ENCODE results near the gene HSPB1. TPM values are rescaled to one million over a fixed set of nuclear protein-coding genes. Genes with fewer than 3 reads are reported as not detected.
"Not testable (repeated sequence)": the region's sequence is repeated elsewhere in the genome, so short reads cannot be mapped to it uniquely, and the experiment has no call there.

Gene HSPB1
- total and polyA plus RNA-seq, 9 donors = 188 to 2,022 (median 1,473) TPM

DNA sequence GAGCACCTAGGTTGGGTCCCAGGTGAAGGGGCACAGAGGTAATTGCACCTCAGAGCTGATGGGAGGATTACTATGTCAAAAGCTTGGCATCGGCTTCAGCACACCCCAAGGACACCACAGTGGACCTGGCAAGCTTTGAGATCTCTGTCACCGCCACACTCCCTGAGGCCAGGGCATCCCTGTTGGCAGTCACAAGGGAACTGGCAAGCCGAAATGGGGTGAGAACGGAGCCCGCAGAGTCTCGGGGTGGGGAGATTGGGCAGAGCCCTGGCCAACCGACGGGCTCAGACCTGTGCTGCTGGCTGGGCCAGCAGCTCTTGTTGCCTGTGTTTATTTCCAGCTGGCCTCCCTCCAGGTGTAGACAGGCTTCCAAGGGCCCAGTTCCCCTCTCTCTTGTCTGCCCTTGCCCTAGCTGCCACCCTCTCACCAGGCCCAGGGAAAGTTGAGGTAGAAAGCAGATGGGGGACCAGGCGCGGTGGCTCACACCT is 2.5 kb downstream of the HSPB1 start:
- Histone ChIP-seq H3K36me3 (ENCODE audit: control insufficient read depth, insufficient read depth, low read length) (peaks cover 14% of the 10 kb centered on the region), H3K4me3 (ENCODE audit: low read length) (peak overlapping the region; percentile 14), H3K4me1 (ENCODE audit: control insufficient read depth, insufficient read depth, low read length) (peaks cover 66% of the 10 kb centered on the region), H3K9me3 (replicated peaks; ENCODE audit: control insufficient read depth, low read depth, low read length) (no peaks in the 10 kb centered on the region), H3K27ac (ENCODE audit: low read length) (peak overlapping the region; percentile 98), H3K27me3 (ENCODE audit: control insufficient read depth, insufficient read depth, low read length) (no peaks in the 10 kb centered on the region)
- peak; percentile 68 for DNase-seq
- WGBS (ENCODE audit: insufficient coverage) = 46% methylated on average over 6 of the region's 10 CpGs

GRCh38 chr7:76308874-76309273 is 6.4 kb downstream of the HSPB1 start:
- peaks cover 71% of the 10 kb centered on the region for H3K4me1 ChIP-seq (ENCODE audit: control insufficient read depth, insufficient read depth, low read length)
- H3K4me3 ChIP-seq (ENCODE audit: low read length); H3K9me3 ChIP-seq (replicated peaks; ENCODE audit: control insufficient read depth, low read depth, low read length); DNase-seq; H3K27me3 ChIP-seq (ENCODE audit: control insufficient read depth, insufficient read depth, low read length): not testable (repeated sequence)
- WGBS (ENCODE audit: insufficient coverage) = 90% methylated on average over 9 of the region's 12 CpGs
- peaks cover 11% of the 10 kb centered on the region for H3K36me3 ChIP-seq (ENCODE audit: control insufficient read depth, insufficient read depth, low read length)
- peak overlapping the region; percentile 65 for H3K27ac ChIP-seq (ENCODE audit: low read length)

DNA sequence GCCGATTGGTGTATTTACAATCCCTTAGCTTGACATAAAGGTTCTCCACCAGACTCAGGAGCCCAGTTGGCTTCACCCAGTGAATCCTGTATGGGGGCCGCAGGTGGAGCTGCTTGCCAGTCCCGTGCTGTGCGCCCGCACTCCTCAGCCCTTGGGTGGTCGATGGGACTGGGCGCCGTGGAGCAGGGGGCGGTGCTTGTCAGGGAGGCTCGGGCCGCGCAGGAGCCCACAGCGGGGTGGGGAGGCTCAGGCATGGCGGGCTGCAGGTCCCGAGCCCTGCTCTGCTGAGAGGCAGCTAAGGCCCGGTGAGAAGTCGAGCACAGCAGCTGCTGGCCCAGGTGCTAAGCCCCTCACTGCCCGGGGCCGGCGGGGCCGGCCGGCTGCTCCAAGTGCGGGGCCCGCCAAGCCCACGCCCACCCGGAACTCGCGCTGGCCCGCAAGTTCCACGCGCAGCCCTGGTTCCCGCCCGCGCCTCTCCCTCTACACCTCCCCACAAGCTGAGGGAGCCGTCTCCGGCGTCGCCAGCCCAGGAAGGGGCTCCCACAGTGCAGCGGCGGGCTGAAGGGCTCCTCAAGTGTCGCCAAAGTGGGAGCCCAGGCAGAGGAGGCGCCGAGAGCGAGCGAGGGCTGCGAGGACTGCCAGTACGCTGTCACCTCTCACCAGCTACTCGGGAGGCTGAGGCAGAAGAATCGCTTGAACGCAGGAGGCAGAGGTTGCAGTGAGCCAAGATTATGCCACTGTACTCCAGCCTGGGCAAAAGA is 7.0 kb downstream of the HSPB1 start:
- not testable (repeated sequence) for DNase-seq; H3K4me3 ChIP-seq (ENCODE audit: low read length); H3K36me3 ChIP-seq (ENCODE audit: control insufficient read depth, insufficient read depth, low read length); H3K27me3 ChIP-seq (ENCODE audit: control insufficient read depth, insufficient read depth, low read length); H3K9me3 ChIP-seq (replicated peaks; ENCODE audit: control insufficient read depth, low read depth, low read length)
- peak overlapping the region; percentile 94 for H3K27ac ChIP-seq (ENCODE audit: low read length)
- 88% methylated on average over 40 of the region's 50 CpGs for WGBS (ENCODE audit: insufficient coverage)
- H3K4me1 ChIP-seq (ENCODE audit: control insufficient read depth, insufficient read depth, low read length) = peaks cover 70% of the 10 kb centered on the region

DNA sequence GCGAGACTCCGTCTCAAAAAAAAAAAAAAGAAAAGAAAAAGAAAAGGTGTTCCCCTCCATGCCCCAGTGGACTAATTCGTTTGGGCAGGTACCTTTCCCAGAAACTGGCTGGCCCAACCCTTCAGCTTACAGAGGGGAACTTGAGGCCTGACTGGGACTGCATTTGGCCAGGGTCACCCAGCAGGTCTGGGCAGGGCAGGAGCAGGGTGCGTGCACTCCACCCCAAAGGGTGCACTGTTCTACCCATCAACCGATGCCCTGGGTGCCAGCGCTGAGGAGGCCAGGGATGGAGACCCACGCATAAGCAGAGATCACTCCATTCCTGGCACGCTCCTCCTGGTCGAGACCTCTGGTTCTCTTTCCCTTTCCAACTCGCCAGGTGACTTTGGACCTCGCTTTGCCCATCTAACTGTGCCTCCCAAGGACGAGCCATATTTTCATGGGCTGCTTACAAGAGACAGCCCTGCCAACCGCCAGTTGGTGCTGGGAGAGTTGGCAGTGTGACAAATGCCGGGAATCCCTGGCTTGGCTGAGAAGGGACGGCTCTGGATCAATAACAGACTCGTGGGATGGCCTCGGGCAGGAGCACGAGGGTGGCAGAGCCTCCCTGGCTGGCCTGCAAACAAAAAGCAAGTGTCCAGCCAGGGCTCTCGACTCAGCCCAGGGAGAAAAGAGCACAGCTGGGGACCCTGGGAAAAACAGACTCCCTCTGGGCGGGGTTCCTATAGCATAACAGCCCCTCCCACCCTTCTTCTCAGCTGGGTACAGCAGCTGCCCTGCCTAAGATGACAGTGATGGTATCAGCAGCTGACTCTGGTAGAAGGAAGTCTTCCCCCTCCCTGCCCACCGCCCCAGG is 7.9 kb downstream of the HSPB1 start:
- no peak overlapping the region for H3K4me3 ChIP-seq (ENCODE audit: low read length)
- DNase-seq = peak; percentile 94
- peaks cover 69% of the 10 kb centered on the region for H3K4me1 ChIP-seq (ENCODE audit: control insufficient read depth, insufficient read depth, low read length)
- H3K36me3 ChIP-seq (ENCODE audit: control insufficient read depth, insufficient read depth, low read length) = no peaks in the 10 kb centered on the region
- peak overlapping the region; percentile 94 for H3K27ac ChIP-seq (ENCODE audit: low read length)
- WGBS (ENCODE audit: insufficient coverage) = 66% methylated on average over 16 of the region's 21 CpGs
- no peaks in the 10 kb centered on the region for H3K27me3 ChIP-seq (ENCODE audit: control insufficient read depth, insufficient read depth, low read length)
- H3K9me3 ChIP-seq (replicated peaks; ENCODE audit: control insufficient read depth, low read depth, low read length) = no peaks in the 10 kb centered on the region

DNA sequence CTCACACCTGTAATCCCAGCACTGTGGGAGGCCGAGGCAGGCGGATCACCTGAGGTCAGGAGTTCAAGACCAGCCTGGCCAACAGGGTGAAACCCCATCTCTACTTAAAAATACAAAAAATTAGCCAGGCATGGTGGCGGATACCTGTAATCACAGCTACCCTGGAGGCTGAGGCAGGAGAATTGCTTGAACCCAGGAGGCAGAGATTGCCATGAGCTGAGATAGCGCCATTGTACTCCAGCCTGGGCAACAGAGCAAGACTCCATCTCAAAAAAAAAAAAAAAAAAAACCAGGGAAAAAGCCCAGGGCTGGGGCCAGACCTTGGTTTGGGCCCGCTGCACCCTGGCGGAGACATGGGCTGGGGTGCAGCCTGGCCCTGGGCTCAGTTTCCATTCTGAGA is 9.4 kb downstream of the HSPB1 start:
- Histone ChIP-seq H3K27ac (ENCODE audit: low read length) (peak overlapping the region; percentile 94), H3K4me1 (ENCODE audit: control insufficient read depth, insufficient read depth, low read length) (peaks cover 58% of the 10 kb centered on the region)
- H3K27me3 ChIP-seq (ENCODE audit: control insufficient read depth, insufficient read depth, low read length); H3K9me3 ChIP-seq (replicated peaks; ENCODE audit: control insufficient read depth, low read depth, low read length); H3K36me3 ChIP-seq (ENCODE audit: control insufficient read depth, insufficient read depth, low read length); H3K4me3 ChIP-seq (ENCODE audit: low read length); DNase-seq: not testable (repeated sequence)
- WGBS (ENCODE audit: insufficient coverage) = 80% methylated on average over 2 of the region's 6 CpGs

GRCh38 chr7:76314042-76314721 is 11.7 kb downstream of the HSPB1 start:
- peak; percentile 94 for DNase-seq
- Histone ChIP-seq H3K36me3 (ENCODE audit: control insufficient read depth, insufficient read depth, low read length) (no peaks in the 10 kb centered on the region), H3K9me3 (replicated peaks; ENCODE audit: control insufficient read depth, low read depth, low read length) (no peaks in the 10 kb centered on the region), H3K27ac (ENCODE audit: low read length) (no peak overlapping the region), H3K4me1 (ENCODE audit: control insufficient read depth, insufficient read depth, low read length) (peaks cover 47% of the 10 kb centered on the region), H3K4me3 (ENCODE audit: low read length) (no peak overlapping the region), H3K27me3 (ENCODE audit: control insufficient read depth, insufficient read depth, low read length) (no peaks in the 10 kb centered on the region)
- 7% methylated on average over 9 of the region's 15 CpGs for WGBS (ENCODE audit: insufficient coverage)

GRCh38 chr7:76314740-76315139 is 12.3 kb downstream of the HSPB1 start:
- H3K27ac ChIP-seq (ENCODE audit: low read length) = peak overlapping the region; percentile 80
- H3K9me3 ChIP-seq (replicated peaks; ENCODE audit: control insufficient read depth, low read depth, low read length); H3K36me3 ChIP-seq (ENCODE audit: control insufficient read depth, insufficient read depth, low read length); DNase-seq; H3K27me3 ChIP-seq (ENCODE audit: control insufficient read depth, insufficient read depth, low read length); H3K4me3 ChIP-seq (ENCODE audit: low read length): not testable (repeated sequence)
- WGBS (ENCODE audit: insufficient coverage) = 80% methylated on average over 1 of the region's 6 CpGs
- peaks cover 46% of the 10 kb centered on the region for H3K4me1 ChIP-seq (ENCODE audit: control insufficient read depth, insufficient read depth, low read length)

GRCh38 chr7:76315364-76315763 is 12.9 kb downstream of the HSPB1 start:
- no peaks in the 10 kb centered on the region for H3K9me3 ChIP-seq (replicated peaks; ENCODE audit: control insufficient read depth, low read depth, low read length)
- no peak overlapping the region for H3K4me3 ChIP-seq (ENCODE audit: low read length)
- WGBS (ENCODE audit: insufficient coverage) = 74% methylated on average over 5 of the region's 5 CpGs
- DNase-seq = peak; percentile 86
- peaks cover 40% of the 10 kb centered on the region for H3K4me1 ChIP-seq (ENCODE audit: control insufficient read depth, insufficient read depth, low read length)
- no peaks in the 10 kb centered on the region for H3K27me3 ChIP-seq (ENCODE audit: control insufficient read depth, insufficient read depth, low read length)
- H3K36me3 ChIP-seq (ENCODE audit: control insufficient read depth, insufficient read depth, low read length) = peaks cover 2% of the 10 kb centered on the region
- peak overlapping the region; percentile 80 for H3K27ac ChIP-seq (ENCODE audit: low read length)

DNA sequence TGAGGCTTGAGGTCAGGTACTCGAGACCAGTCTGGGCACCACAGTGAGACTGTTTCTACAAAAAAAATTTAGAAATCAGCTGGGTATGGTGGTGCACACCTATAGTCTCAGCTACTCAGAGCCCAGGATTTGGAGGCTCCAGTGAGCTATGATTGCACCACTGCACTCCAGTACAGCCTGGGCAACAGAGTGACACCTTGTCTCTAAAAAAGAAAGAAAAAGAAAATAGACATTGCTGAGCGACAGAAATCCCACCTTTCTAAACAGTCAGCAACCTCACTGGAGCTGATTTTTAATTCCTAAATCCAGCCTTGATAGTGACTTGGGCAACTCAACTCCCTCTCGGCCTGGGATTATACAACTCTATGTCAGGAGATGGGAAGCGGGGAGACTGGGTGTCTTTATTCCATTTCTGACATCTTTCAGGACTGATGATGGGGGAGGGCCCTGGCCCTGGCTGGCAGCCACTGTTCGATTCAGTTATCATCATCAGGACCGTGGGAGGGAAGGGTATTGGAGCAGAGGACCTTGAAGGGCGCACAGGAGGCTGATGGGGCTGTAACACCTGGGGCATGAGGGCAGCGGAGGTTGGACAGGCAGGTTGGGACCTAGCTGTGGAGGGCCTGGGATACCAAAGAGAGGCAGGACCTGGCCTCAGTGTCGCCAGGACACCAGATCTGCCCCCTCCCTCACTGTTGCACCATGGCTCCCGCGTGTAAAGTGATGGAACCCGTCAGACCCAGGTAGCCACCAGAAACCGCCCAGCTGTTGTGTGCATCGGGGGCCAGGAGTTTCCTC is 14.7 kb downstream of the HSPB1 start:
- WGBS (ENCODE audit: insufficient coverage) = 55% methylated on average over 13 of the region's 14 CpGs
- peak overlapping the region; percentile 81 for H3K4me3 ChIP-seq (ENCODE audit: low read length)
- peak overlapping the region; percentile 95 for H3K27ac ChIP-seq (ENCODE audit: low read length)
- no peaks in the 10 kb centered on the region for H3K27me3 ChIP-seq (ENCODE audit: control insufficient read depth, insufficient read depth, low read length)
- DNase-seq = no peak
- no peaks in the 10 kb centered on the region for H3K9me3 ChIP-seq (replicated peaks; ENCODE audit: control insufficient read depth, low read depth, low read length)
- H3K36me3 ChIP-seq (ENCODE audit: control insufficient read depth, insufficient read depth, low read length) = peaks cover 9% of the 10 kb centered on the region
- H3K4me1 ChIP-seq (ENCODE audit: control insufficient read depth, insufficient read depth, low read length) = peaks cover 30% of the 10 kb centered on the region
